K562 (cell line): ENCODE results near the gene HSPA4. TPM values are rescaled to one million over a fixed set of nuclear protein-coding genes. Genes with fewer than 3 reads are reported as not detected.

Experiments
- ATAC-seq: fragments of 200-7000 bp; cut with Tn5 transposase; 3 replicates; pipeline ENCODE4 v1.9.1; 2020; ENCODE audit warnings: moderate library complexity
- BruUV-seq: library from RNA; stranded (reverse); fragments of 400-500 nt; replicated peaks from 2 replicates; lab custom pipeline; 2021; lab: Mats Ljungman, UMichigan
- CTCF ChIA-PET: fragments of 300-600 bp; formaldehyde crosslinking; extraction: SDS; loops from one replicate; lab custom pipeline; 2021; ENCODE audit warnings: low intra/inter-chr PET ratio; lab: Yijun Ruan, JAX
- POLR2A ChIA-PET: fragments of 300-600, 350-650 bp; sonication (Branson Sonifier 250); formaldehyde crosslinking; extraction: SDS; loops from one replicate; lab custom pipeline; 2021; ENCODE audit warnings: antibody characterized with exemption, inconsistent platforms; lab: Yijun Ruan, JAX
- DNase-seq, 4 experiments: peaks; one replicate each; pipeline versions ENCODE4 v3.0.0 to v3.0.0-alpha.2; 2011 to 2018; ENCODE audit warnings: low spot score in 3 of 4, mixed read lengths in 3 of 4; ENCODE audit errors: extremely low read depth in 1 of 4
- FAIRE-seq: peaks from 2 replicates; lab custom pipeline; 2011; peaks lifted over from hg19 to GRCh38; lab: Jason Lieb, UNC
- H2AFZ ChIP-seq: 2 replicates; pipeline ENCODE4 v1.6.0; 2011; ENCODE audit warnings: low read depth, low read length, control low read depth, inconsistent platforms
- H3K27ac ChIP-seq: fragments of 200-600 bp; 3 replicates; pipeline ENCODE4 v1.8.0; 2011; ENCODE audit warnings: low read depth, mild to moderate bottlenecking, control low read depth, inconsistent platforms, low read length, moderate library complexity, mixed read lengths; ENCODE audit errors: extremely low read depth
- H3K27me3 ChIP-seq, 2 experiments: fragments of 300-600 bp in 1 of 2; 2 replicates in 1 of 2; 3 replicates in 1 of 2; pipeline versions ENCODE4 v1.6.0 to v1.8.0; 2011; ENCODE audit warnings: inconsistent platforms in 2 of 2, low read length in 2 of 2, mild to moderate bottlenecking in 1 of 2, mixed read lengths in 1 of 2, moderate library complexity in 1 of 2; ENCODE audit not compliant: control insufficient read depth in 2 of 2, insufficient read depth in 2 of 2
- H3K36me3 ChIP-seq: fragments of 300-600 bp; 3 replicates; pipeline ENCODE4 v1.8.0; 2011; ENCODE audit warnings: mild to moderate bottlenecking, low read length, inconsistent platforms; ENCODE audit not compliant: control insufficient read depth, insufficient read depth
- H3K4me1 ChIP-seq, 2 experiments: fragments of 200-600 bp in 1 of 2; replicated peaks in 1 of 2; 2 replicates in 1 of 2; 3 replicates in 1 of 2; pipeline versions ENCODE4 v1.5.1 to v1.8.0; 2011; ENCODE audit warnings: inconsistent platforms in 2 of 2, low read length in 2 of 2, mild to moderate bottlenecking in 1 of 2, mixed read lengths in 1 of 2, moderate library complexity in 1 of 2; ENCODE audit not compliant: control insufficient read depth in 2 of 2, insufficient read depth in 2 of 2
- H3K4me2 ChIP-seq: 2 replicates; pipeline ENCODE4 v1.6.1; 2011; ENCODE audit warnings: low read length, control low read depth, inconsistent platforms, mixed read lengths; ENCODE audit not compliant: insufficient read depth
- H3K4me3 ChIP-seq: fragments of 200-600 bp; sonication (generic), shearing (Covaris generic); 2 replicates; pipeline ENCODE4 v1.5.1; 2016; ENCODE audit warnings: control low read depth, inconsistent platforms
- H3K79me2 ChIP-seq: fragments of 200-600 bp; 3 replicates; pipeline ENCODE4 v1.8.0; 2011; ENCODE audit warnings: low read length, inconsistent platforms; ENCODE audit not compliant: control insufficient read depth, insufficient read depth
- H3K9ac ChIP-seq, 2 experiments: 2 replicates each; pipeline versions ENCODE4 v1.6.0 to v1.6.1; 2011; ENCODE audit warnings: low read depth in 2 of 2, low read length in 2 of 2, control low read depth in 1 of 2, inconsistent platforms in 1 of 2, mild to moderate bottlenecking in 1 of 2, mixed read lengths in 1 of 2; ENCODE audit not compliant: insufficient read depth in 1 of 2
- H3K9me1 ChIP-seq: one replicate; pipeline ENCODE4 v1.6.0; 2011; ENCODE audit warnings: inconsistent platforms, mild to moderate bottlenecking, low read length, moderate library complexity; ENCODE audit not compliant: control insufficient read depth, insufficient read depth
- H3K9me3 ChIP-seq: replicated peaks from 2 replicates; pipeline ENCODE4 v1.5.1; 2011; ENCODE audit warnings: low read depth, low read length, inconsistent platforms; ENCODE audit not compliant: control insufficient read depth, insufficient read depth
- H4K20me1 ChIP-seq: replicated peaks from 2 replicates; pipeline ENCODE4 v1.6.1; 2011; ENCODE audit warnings: low read length, inconsistent platforms, mixed read lengths; ENCODE audit not compliant: control insufficient read depth, insufficient read depth
- FOXP1 ChIP-seq: sonication (generic); formaldehyde crosslinking; IDR thresholded peaks from 2 replicates; pipeline ENCODE4 v1.8.0; 2022; ENCODE audit warnings: mild to moderate bottlenecking, missing genetic modification reagents
- ZNF316 ChIP-seq: fragments of 450-650 bp; IDR thresholded peaks from 2 replicates; pipeline ENCODE4 v1.6.1; 2016
- WGBS: fragments of 100-300 bp; shearing (Covaris generic); methylation state at CpG from one replicate; pipeline ENCODE4 v1.1.6; 2016; ENCODE audit warnings: low coverage, mixed read lengths; ENCODE audit not compliant: insufficient coverage; ENCODE audit errors: missing lambda C conversion rate; 5-methylcytosine and 5-hydroxymethylcytosine counted together
- in situ Hi-C: fragments of 300-500 bp; cut with MboI; formaldehyde crosslinking; loops from 4 replicates; pipeline ENCODE4 v1.15.0; 2018; ENCODE audit warnings: inconsistent platforms, mixed read lengths
- intact Hi-C: fragments of 100-400 bp; cut with micrococcal nuclease; formaldehyde crosslinking; loops from 2 replicates; pipeline ENCODE4 v1.14.2; 2022
- polyA plus RNA-seq, 8 experiments: library from polyadenylated mRNA; depleted of rRNA in 4 of 8; stranded (reverse) in 5 of 8; unstranded in 3 of 8; fragments of >200 nt; fragmentation: Nextera tagmentation in 2 of 8; fragmentation: Illumina TruSeq in 1 of 8; extraction: Ambion mirVana in 2 of 8; extraction: Trizol in 1 of 8; gene quantifications; 2 replicates each; pipeline versions ENCODE4 v1.2.1 to v1.2.3, GENCODE V29; 2011 to 2014; ENCODE audit warnings: inconsistent platforms in 1 of 8, missing spikeins in 1 of 8
- total RNA-seq, 7 experiments: library from RNA; depleted of rRNA in 6 of 7; stranded (reverse); fragments of >200 nt in 6 of 7; fragmentation: Illumina TruSeq in 2 of 7; extraction: Trizol in 2 of 7; gene quantifications; 2 replicates each; pipeline versions ENCODE4 v1.2.1 to v1.2.3, GENCODE V29; 2011 to 2021; ENCODE audit warnings: low replicate concordance in 1 of 7
- TF ChIP-seq, protein P1 (sequence below), 3 experiments: IDR thresholded peaks in 2 of 3; conservative IDR thresholded peaks in 1 of 3; 2 replicates each; pipeline ENCODE4 v1.5.1; 2011 to 2012; ENCODE audit warnings: low read length in 3 of 3, mild to moderate bottlenecking in 3 of 3, control low read depth in 2 of 3, improper control_type of control experiment in 1 of 3, inconsistent platforms in 1 of 3, low read depth in 1 of 3, mixed read lengths in 1 of 3, moderate library complexity in 1 of 3; ENCODE audit not compliant: insufficient read depth in 2 of 3

The HSPA4 gene
- total and polyA plus RNA-seq, 9 of the 15 experiments (the other 6 are each of a cell fraction or from before 2014, with no cell fraction given), result 90.3 to 286 (median 148) TPM

GRCh38 chr5:133112026-133112660, 60.3 kb downstream of the HSPA4 start:
- WGBS, result 12% methylated on average over 12 of the region's 13 CpGs
- H3K9me3 ChIP-seq, result no peaks in the 10 kb centered on the region
- peaks cover 15 to 42% of the 10 kb centered on the region in 2 experiments; a peak in 4 of 5 replicates for H3K27me3 ChIP-seq
- intact Hi-C loops (loop anchor here (5.0 kb wide), 1 partner anchor 350 kb away; no protein-coding TSS in a partner anchor), in situ Hi-C loops (loop anchor here (25.0 kb wide), 1 partner anchor 350 kb away; no protein-coding TSS in a partner anchor)
- DNase-seq (no peak), ATAC-seq (no peak)
- H3K9ac ChIP-seq, result no peak overlapping the region
- no peaks in the 10 kb centered on the region for H3K36me3 ChIP-seq
- CTCF ChIA-PET, result interaction anchor here (1.2 to 6.0 kb wide), 3 partner anchors 136 to 357 kb away, joined by 3 to 69 read pairs (median 13); no protein-coding TSS in a partner anchor
- no peaks in the 10 kb centered on the region for H3K9me1 ChIP-seq
- H2AFZ ChIP-seq, result no peak overlapping the region
- no peak overlapping the region for H3K4me2 ChIP-seq
- no peak for TF ChIP-seq FOXP1 (CRISPR knock-in tag)
- TF ChIP-seq ZNF316, result no peak
- TF ChIP-seq, protein P1, sequence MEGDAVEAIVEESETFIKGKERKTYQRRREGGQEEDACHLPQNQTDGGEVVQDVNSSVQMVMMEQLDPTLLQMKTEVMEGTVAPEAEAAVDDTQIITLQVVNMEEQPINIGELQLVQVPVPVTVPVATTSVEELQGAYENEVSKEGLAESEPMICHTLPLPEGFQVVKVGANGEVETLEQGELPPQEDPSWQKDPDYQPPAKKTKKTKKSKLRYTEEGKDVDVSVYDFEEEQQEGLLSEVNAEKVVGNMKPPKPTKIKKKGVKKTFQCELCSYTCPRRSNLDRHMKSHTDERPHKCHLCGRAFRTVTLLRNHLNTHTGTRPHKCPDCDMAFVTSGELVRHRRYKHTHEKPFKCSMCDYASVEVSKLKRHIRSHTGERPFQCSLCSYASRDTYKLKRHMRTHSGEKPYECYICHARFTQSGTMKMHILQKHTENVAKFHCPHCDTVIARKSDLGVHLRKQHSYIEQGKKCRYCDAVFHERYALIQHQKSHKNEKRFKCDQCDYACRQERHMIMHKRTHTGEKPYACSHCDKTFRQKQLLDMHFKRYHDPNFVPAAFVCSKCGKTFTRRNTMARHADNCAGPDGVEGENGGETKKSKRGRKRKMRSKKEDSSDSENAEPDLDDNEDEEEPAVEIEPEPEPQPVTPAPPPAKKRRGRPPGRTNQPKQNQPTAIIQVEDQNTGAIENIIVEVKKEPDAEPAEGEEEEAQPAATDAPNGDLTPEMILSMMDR (IDR thresholded peaks at IDR 0.05 in 2 of 3, conservative IDR thresholded peaks at IDR 0.05 in 1 of 3; ENCODE audit: insufficient read depth in 2 of 3, low read depth in 1 of 3, low read length in 3 of 3), result no peak
- TF ChIP-seq, all 486 proteins: peak for 0
- no peaks in the 10 kb centered on the region for H3K79me2 ChIP-seq
- H3K27ac ChIP-seq, result no peak overlapping the region
- no peak for FAIRE-seq
- no peak overlapping the region for H3K4me3 ChIP-seq
- BruUV-seq, result no TSS peak
- peaks cover 0 to 3% of the 10 kb centered on the region in 2 experiments; a peak in 2 of 5 replicates for H3K4me1 ChIP-seq
- H4K20me1 ChIP-seq, result no peaks in the 10 kb centered on the region
- POLR2A ChIA-PET, result no interaction called here
